IPS-18a (cell line): Measurements from ENCODE around the gene MED23.
"Not testable (repeated sequence)": the region's sequence is repeated elsewhere in the genome, so short reads cannot be mapped to it uniquely, and the experiment has no call there.

Source experiments
- H3K27ac ChIP-seq: one replicate; pipeline ENCODE4 v1.5.1; 2013; ENCODE audit warnings: low read length
- H3K27me3 ChIP-seq: one replicate; pipeline ENCODE4 v1.6.1; 2013; ENCODE audit warnings: mild to moderate bottlenecking, low read length; ENCODE audit not compliant: control insufficient read depth, insufficient read depth
- H3K36me3 ChIP-seq: one replicate; pipeline ENCODE4 v1.6.1; 2013; ENCODE audit warnings: low read depth, low read length; ENCODE audit not compliant: control insufficient read depth
- H3K4me1 ChIP-seq: one replicate; pipeline ENCODE4 v1.6.1; 2013; ENCODE audit warnings: low read depth, low read length; ENCODE audit not compliant: control insufficient read depth
- H3K4me3 ChIP-seq: one replicate; pipeline ENCODE4 v1.5.1; 2013; ENCODE audit warnings: low read length
- H3K9ac ChIP-seq: one replicate; pipeline ENCODE4 v1.6.1; 2013; ENCODE audit warnings: mild to moderate bottlenecking, low read length, moderate library complexity
- H3K9me3 ChIP-seq: one replicate; pipeline ENCODE4 v1.6.1; 2013; ENCODE audit warnings: low read depth, low read length; ENCODE audit not compliant: control insufficient read depth

Gene MED23

GRCh38 chr6:131531681-131532080, 96.4 kb downstream of the MED23 start:
- H3K36me3 ChIP-seq, H3K27me3 ChIP-seq, H3K4me3 ChIP-seq, H3K27ac ChIP-seq, H3K9me3 ChIP-seq, H3K9ac ChIP-seq, H3K4me1 ChIP-seq: not testable (repeated sequence)

GRCh38 chr6:131530936-131531335, 97.1 kb downstream of the MED23 start:
- H3K4me1 ChIP-seq, H3K4me3 ChIP-seq, H3K27ac ChIP-seq: not testable (repeated sequence)

GRCh38 chr6:131524695-131525336, 103.2 kb downstream of the MED23 start:
- Histone ChIP-seq H3K27ac (no peak overlapping the region), H3K4me1 (no peaks in the 10 kb centered on the region), H3K27me3 (no peaks in the 10 kb centered on the region), H3K36me3 (no peaks in the 10 kb centered on the region), H3K9me3 (no peaks in the 10 kb centered on the region), H3K9ac (no peak overlapping the region), H3K4me3 (no peak overlapping the region)

More at GRCh38 chr6:131530936-131531335, 97.1 kb downstream of the MED23 start:
- not testable (repeated sequence) for H3K27me3 ChIP-seq, H3K9ac ChIP-seq, H3K9me3 ChIP-seq, H3K36me3 ChIP-seq

GRCh38 chr6:131523988-131524673, 103.9 kb downstream of the MED23 start:
- Histone ChIP-seq H3K27me3 (no peaks in the 10 kb centered on the region), H3K27ac (no peak overlapping the region), H3K4me3 (no peak overlapping the region), H3K36me3 (no peaks in the 10 kb centered on the region), H3K9ac (no peak overlapping the region), H3K9me3 (no peaks in the 10 kb centered on the region), H3K4me1 (no peaks in the 10 kb centered on the region)
